Panc1 (cell line): ENCODE measurements around the gene ENPP6. TPM values are rescaled to one million over a fixed set of nuclear protein-coding genes. Genes with fewer than 3 reads are reported as not detected.

Experiments used
- ATAC-seq: fragments of 200-7000 bp; cut with Tn5 transposase; 2 replicates; pipeline ENCODE4 v1.9.1; 2020; ENCODE audit warnings: mild to moderate bottlenecking, moderate library complexity
- BruUV-seq: library from RNA; stranded (reverse); fragments of 400-500 nt; replicated peaks from 2 replicates; lab custom pipeline; 2021; lab: Mats Ljungman, UMichigan
- CTCF ChIA-PET: fragments of 300-600 bp; sonication (Branson Sonifier 250); formaldehyde crosslinking; loops from one replicate; lab custom pipeline; 2022; ENCODE audit warnings: antibody characterized with exemption; lab: Charles Lee
- POLR2A ChIA-PET: fragments of 300-600 bp; sonication (Branson Sonifier 250); formaldehyde crosslinking; loops from one replicate; lab custom pipeline; 2022; ENCODE audit warnings: antibody characterized with exemption; lab: Charles Lee
- DNase-seq: peaks from one replicate; pipeline ENCODE4 v3.0.0-alpha.2; 2010; ENCODE audit warnings: low read depth, low spot score
- H3K27ac ChIP-seq: 2 replicates; pipeline ENCODE4 v1.5.1; 2011; ENCODE audit warnings: mild to moderate bottlenecking, low read length, inconsistent platforms
- H3K27me3 ChIP-seq: fragments of 200-500 bp; sonication (Bioruptor generic); 2 replicates; pipeline ENCODE4 v1.6.0; 2014; ENCODE audit warnings: low read length, inconsistent platforms; ENCODE audit not compliant: control insufficient read depth, insufficient read depth
- H3K36me3 ChIP-seq: fragments of 200-500 bp; sonication (Bioruptor generic); 2 replicates; pipeline ENCODE4 v1.5.1; 2014; ENCODE audit warnings: inconsistent platforms, mild to moderate bottlenecking, low read length, moderate library complexity; ENCODE audit not compliant: control insufficient read depth, insufficient read depth
- H3K4me1 ChIP-seq: 2 replicates; pipeline ENCODE4 v1.5.1; 2011; ENCODE audit warnings: inconsistent platforms, mild to moderate bottlenecking, low read length, moderate library complexity; ENCODE audit not compliant: control insufficient read depth, insufficient read depth
- H3K4me3 ChIP-seq, 2 experiments: 2 replicates each; pipeline ENCODE4 v1.5.1; 2011 to 2012; ENCODE audit warnings: low read depth in 2 of 2, low read length in 2 of 2, mild to moderate bottlenecking in 2 of 2, inconsistent platforms in 1 of 2, moderate library complexity in 1 of 2
- H3K9me3 ChIP-seq: fragments of 200-500 bp; sonication (Bioruptor generic); 2 replicates; pipeline ENCODE4 v1.5.1; 2014; ENCODE audit warnings: low read depth, mild to moderate bottlenecking, inconsistent platforms, low read length, moderate library complexity; ENCODE audit not compliant: control insufficient read depth, insufficient read depth
- CTCF ChIP-seq: fragments of 450-650 bp; IDR thresholded peaks from 2 replicates; pipeline ENCODE4 v1.5.1; 2017; ENCODE audit warnings: mild to moderate bottlenecking
- POLR2AphosphoS5 ChIP-seq: IDR thresholded peaks from 2 replicates; pipeline ENCODE4 v1.6.1; 2012; ENCODE audit warnings: mild to moderate bottlenecking, low read depth, low read length, moderate library complexity
- SIN3A ChIP-seq: IDR thresholded peaks from 2 replicates; pipeline ENCODE4 v1.6.1; 2012; ENCODE audit warnings: low read depth, mild to moderate bottlenecking, low read length, moderate library complexity, borderline replicate concordance; ENCODE audit not compliant: insufficient read depth
- TCF7L2 ChIP-seq: IDR thresholded peaks from 2 replicates; pipeline ENCODE4 v1.6.1; 2011; ENCODE audit warnings: mild to moderate bottlenecking, low read depth, low read length, inconsistent platforms
- in situ Hi-C: cut with HindIII; loops from 2 replicates; pipeline ENCODE4 v1.10.0; 2016; ENCODE audit warnings: low sequenced_read_pairs, low pct_unique_long_range_greater_than_20kb
- intact Hi-C: fragments of 100-400 bp; cut with micrococcal nuclease; formaldehyde crosslinking; loops from one replicate; pipeline ENCODE4 v1.10.0; 2022; ENCODE audit not compliant: unreplicated experiment
- total RNA-seq: library from RNA; stranded (reverse); gene quantifications from one replicate; pipeline ENCODE4 v1.2.1, GENCODE V29; 2021; ENCODE audit not compliant: unreplicated experiment
- TF ChIP-seq, protein P1 (sequence below), 2 experiments: IDR thresholded peaks; 2 replicates each; pipeline ENCODE4 v1.6.1; 2011 to 2012; ENCODE audit warnings: low read depth in 2 of 2, control low read depth in 1 of 2, low read length in 1 of 2, mild to moderate bottlenecking in 1 of 2, moderate library complexity in 1 of 2; ENCODE audit not compliant: insufficient read depth in 1 of 2

Gene ENPP6
- total RNA-seq, 1 experiment from 2014 or later: not detected

GRCh38 chr4:184162596-184162995 is 55.1 kb downstream of the ENPP6 start:
- Histone ChIP-seq H3K4me1 (no peaks in the 10 kb centered on the region), H3K4me3 (no peak overlapping the region), H3K27me3 (peaks cover 9% of the 10 kb centered on the region), H3K9me3 (no peaks in the 10 kb centered on the region), H3K36me3 (no peaks in the 10 kb centered on the region), H3K27ac (no peak overlapping the region)
- in situ Hi-C loops: no loop called here
- intact Hi-C loops: no loop called here
- POLR2A ChIA-PET: no interaction called here
- DNase-seq (no peak), ATAC-seq (no peak)
- BruUV-seq: no TSS peak
- TF ChIP-seq TCF7L2: no peak
- CTCF ChIA-PET: no interaction called here

- Histone ChIP-seq H3K27ac (no peak overlapping the region), H3K36me3 (no peaks in the 10 kb centered on the region), H3K9me3 (no peaks in the 10 kb centered on the region), H3K4me3 (no peak overlapping the region), H3K27me3 (peaks cover 9% of the 10 kb centered on the region), H3K4me1 (no peaks in the 10 kb centered on the region)
- ChIA-PET POLR2A (no interaction called here), CTCF (no interaction called here)
- DNase-seq (no peak), ATAC-seq (no peak)
- in situ Hi-C loops: no loop called here
- intact Hi-C loops: no loop called here
- no peak for TF ChIP-seq CTCF
- TF ChIP-seq POLR2AphosphoS5: no peak
- no TSS peak for BruUV-seq
These were observed 60.4 kb downstream of the ENPP6 start for GRCh38 chr4:184157322-184157721.

DNA sequence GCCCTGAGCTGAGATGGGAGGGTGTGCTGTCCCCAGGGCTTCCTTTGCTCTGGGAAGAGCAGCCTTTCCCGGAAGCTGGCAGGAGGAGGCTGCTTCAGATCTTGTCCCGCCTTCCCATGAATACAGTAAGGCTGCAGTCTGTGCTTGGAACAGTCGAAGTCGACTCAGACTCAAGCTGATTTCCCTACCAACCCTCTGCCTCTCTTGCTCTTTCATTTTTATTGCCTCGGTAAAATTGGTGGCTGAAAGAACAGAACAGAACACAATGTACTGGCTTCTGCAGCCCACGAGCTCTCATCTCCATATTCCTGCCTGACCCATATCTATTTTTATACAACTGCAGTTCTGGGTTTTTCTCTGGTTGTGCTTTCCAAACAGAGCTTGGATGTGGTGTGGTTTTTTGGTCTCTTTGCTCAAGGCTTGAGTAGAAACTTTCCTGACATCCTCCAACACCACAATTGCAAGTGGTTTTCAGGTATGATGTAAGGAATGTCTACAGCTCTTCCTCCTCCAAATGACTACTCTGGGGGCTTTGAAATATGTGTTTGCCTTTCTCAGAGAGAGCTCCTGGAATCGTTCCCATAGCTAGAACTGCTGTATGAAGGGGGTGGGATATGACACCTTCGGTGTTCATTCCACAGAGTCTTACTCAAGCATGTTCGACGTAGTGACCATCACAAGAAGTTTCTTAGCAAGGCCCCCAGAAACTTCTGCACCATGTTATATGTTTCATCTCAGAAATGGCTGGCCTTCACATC is 61.3 kb downstream of the ENPP6 start:
- Histone ChIP-seq H3K27me3 (peaks cover 9% of the 10 kb centered on the region), H3K4me1 (no peaks in the 10 kb centered on the region), H3K27ac (no peak overlapping the region), H3K36me3 (no peaks in the 10 kb centered on the region), H3K4me3 (no peak overlapping the region), H3K9me3 (no peaks in the 10 kb centered on the region)
- no TSS peak for BruUV-seq
- intact Hi-C loops: no loop called here
- in situ Hi-C loops: no loop called here
- DNase-seq (no peak), ATAC-seq (no peak)
- CTCF ChIA-PET: no interaction called here
- POLR2A ChIA-PET: interaction anchor here (0.5 kb wide), 1 partner anchor 11 kb away, joined by 3 read pairs; no protein-coding TSS in a partner anchor
- TF ChIP-seq POLR2AphosphoS5 (no peak), TCF7L2 (no peak), CTCF (no peak), SIN3A (no peak)
- TF ChIP-seq, protein P1, sequence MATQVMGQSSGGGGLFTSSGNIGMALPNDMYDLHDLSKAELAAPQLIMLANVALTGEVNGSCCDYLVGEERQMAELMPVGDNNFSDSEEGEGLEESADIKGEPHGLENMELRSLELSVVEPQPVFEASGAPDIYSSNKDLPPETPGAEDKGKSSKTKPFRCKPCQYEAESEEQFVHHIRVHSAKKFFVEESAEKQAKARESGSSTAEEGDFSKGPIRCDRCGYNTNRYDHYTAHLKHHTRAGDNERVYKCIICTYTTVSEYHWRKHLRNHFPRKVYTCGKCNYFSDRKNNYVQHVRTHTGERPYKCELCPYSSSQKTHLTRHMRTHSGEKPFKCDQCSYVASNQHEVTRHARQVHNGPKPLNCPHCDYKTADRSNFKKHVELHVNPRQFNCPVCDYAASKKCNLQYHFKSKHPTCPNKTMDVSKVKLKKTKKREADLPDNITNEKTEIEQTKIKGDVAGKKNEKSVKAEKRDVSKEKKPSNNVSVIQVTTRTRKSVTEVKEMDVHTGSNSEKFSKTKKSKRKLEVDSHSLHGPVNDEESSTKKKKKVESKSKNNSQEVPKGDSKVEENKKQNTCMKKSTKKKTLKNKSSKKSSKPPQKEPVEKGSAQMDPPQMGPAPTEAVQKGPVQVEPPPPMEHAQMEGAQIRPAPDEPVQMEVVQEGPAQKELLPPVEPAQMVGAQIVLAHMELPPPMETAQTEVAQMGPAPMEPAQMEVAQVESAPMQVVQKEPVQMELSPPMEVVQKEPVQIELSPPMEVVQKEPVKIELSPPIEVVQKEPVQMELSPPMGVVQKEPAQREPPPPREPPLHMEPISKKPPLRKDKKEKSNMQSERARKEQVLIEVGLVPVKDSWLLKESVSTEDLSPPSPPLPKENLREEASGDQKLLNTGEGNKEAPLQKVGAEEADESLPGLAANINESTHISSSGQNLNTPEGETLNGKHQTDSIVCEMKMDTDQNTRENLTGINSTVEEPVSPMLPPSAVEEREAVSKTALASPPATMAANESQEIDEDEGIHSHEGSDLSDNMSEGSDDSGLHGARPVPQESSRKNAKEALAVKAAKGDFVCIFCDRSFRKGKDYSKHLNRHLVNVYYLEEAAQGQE (IDR thresholded peaks at IDR 0.05; ENCODE audit: insufficient read depth in 1 of 2, low read depth in 2 of 2, low read length in 1 of 2): no peak
